ENCODE measurements around the gene COX17.

DNA sequence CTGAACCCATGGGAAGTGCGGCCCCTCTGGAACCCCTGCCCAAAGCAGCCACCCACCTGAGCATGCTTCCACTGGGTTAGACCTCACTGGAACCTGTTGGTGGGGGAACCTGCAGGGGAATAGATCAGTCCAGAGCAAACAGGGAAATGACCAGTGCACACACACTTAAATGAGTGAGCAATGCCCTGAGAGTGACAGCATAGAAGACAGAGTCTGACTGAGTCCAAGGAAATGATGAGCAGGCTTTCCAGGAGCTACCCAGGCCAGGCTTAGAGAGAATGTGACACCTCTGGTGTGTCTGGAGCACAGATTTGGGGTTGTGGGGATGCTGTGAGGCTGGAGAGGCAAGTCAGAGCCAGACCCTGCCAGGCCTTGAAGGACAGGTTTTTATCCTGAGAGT lies 51.0 kb downstream of the COX17 start:
- TF ChIP-seq, protein P1, sequence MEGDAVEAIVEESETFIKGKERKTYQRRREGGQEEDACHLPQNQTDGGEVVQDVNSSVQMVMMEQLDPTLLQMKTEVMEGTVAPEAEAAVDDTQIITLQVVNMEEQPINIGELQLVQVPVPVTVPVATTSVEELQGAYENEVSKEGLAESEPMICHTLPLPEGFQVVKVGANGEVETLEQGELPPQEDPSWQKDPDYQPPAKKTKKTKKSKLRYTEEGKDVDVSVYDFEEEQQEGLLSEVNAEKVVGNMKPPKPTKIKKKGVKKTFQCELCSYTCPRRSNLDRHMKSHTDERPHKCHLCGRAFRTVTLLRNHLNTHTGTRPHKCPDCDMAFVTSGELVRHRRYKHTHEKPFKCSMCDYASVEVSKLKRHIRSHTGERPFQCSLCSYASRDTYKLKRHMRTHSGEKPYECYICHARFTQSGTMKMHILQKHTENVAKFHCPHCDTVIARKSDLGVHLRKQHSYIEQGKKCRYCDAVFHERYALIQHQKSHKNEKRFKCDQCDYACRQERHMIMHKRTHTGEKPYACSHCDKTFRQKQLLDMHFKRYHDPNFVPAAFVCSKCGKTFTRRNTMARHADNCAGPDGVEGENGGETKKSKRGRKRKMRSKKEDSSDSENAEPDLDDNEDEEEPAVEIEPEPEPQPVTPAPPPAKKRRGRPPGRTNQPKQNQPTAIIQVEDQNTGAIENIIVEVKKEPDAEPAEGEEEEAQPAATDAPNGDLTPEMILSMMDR (IDR thresholded peaks at IDR 0.05) = no peak
- TF ChIP-seq POLR2AphosphoS5 (IDR thresholded peaks at IDR 0.05) = no peak
